PFSK-1 (cell line): Measurements from ENCODE around the gene TOP2A.

Source experiments
- FOXP2 ChIP-seq: optimal IDR thresholded peaks from 2 replicates; pipeline ENCODE3; 2011; ENCODE audit warnings: borderline replicate concordance, control low read depth, inconsistent platforms; ENCODE audit not compliant: insufficient read depth; ENCODE audit errors: extremely low read length, extremely low read depth
- POLR2AphosphoS5 ChIP-seq: IDR thresholded peaks from 2 replicates; pipeline ENCODE4 v1.6.1; 2012; ENCODE audit warnings: low read depth, mild to moderate bottlenecking, control low read depth, low read length, moderate library complexity
- REST ChIP-seq, 2 experiments: IDR thresholded peaks; 2 replicates each; pipeline versions ENCODE4 v1.6.1 to v1.8.0; 2011 to 2012; ENCODE audit warnings: low read depth in 2 of 2, low read length in 2 of 2, control low read depth in 1 of 2, inconsistent platforms in 1 of 2, mild to moderate bottlenecking in 1 of 2, moderate library complexity in 1 of 2; ENCODE audit not compliant: insufficient read depth in 1 of 2
- SIN3A ChIP-seq: IDR thresholded peaks from 2 replicates; pipeline ENCODE4 v1.6.1; 2012; ENCODE audit warnings: mild to moderate bottlenecking, low read length, moderate library complexity, borderline replicate concordance; ENCODE audit not compliant: insufficient read depth
- TAF1 ChIP-seq: IDR thresholded peaks from 2 replicates; pipeline ENCODE4 v1.6.1; 2012; ENCODE audit warnings: low read length, control low read depth, borderline replicate concordance; ENCODE audit not compliant: insufficient read depth

DNA sequence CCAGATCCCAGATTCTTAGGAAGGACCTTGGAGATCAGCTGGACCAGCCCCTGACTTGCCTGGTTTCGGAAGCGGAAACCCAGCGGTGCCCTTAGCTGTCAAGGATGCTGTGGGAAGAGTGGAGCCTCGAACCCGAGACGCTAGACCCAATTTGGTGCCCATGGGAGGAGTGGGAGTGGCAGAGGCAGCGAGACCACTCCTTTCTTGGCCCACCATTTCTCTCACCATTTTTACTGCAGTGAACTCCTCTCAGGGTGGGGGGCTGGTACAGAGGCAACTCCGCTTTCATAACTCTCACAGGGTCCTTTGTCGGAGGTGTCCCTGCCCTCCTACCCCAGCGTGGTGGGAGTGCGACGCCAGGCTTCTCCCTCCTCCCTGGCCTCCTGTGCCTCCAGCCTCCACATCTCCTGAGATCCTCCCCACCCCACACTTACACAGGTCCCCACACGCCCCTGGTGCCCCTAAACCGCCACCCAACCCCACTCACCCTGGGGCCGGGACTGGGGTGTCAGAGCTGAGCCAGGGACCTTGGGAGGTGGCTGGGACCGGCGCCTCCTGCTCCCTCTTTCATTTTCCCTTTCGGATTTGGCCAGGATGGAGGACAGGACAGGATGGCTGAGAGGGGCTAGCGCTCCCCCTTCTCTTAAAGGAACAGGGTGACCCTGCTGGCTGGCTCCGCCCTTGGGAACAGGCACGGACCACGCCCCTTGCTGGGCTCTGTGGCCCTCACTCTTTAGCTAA is 53.4 kb downstream of the TOP2A start, which contains the start of gene GJD3:
- TF ChIP-seq POLR2AphosphoS5 (no peak), REST (IDR thresholded peaks at IDR 0.05; ENCODE audit: insufficient read depth in 1 of 2, low read depth in 2 of 2, low read length in 2 of 2) (no peak), TAF1 (no peak), SIN3A (no peak), FOXP2 (no peak)
